HepG2 (cell line): ENCODE data around the gene SNCG. TPM values are rescaled to one million over a fixed set of nuclear protein-coding genes. Genes with fewer than 3 reads are reported as not detected.

ENCODE experiments used
- ATAC-seq: fragments of 200-7000 bp; cut with Tn5 transposase; 3 replicates; pipeline ENCODE4 v1.9.1; 2020; ENCODE audit warnings: mild to moderate bottlenecking, moderate library complexity
- BruUV-seq: library from RNA; stranded (reverse); fragments of 400-500 nt; replicated peaks from 2 replicates; lab custom pipeline; 2021; lab: Mats Ljungman, UMichigan
- CTCF ChIA-PET: fragments of 300-600 bp; formaldehyde crosslinking; extraction: SDS; loops from one replicate; lab custom pipeline; 2021; ENCODE audit warnings: low total read pairs, inconsistent platforms, low intra/inter-chr PET ratio; lab: Yijun Ruan, JAX
- POLR2A ChIA-PET: fragments of 350-600 bp; sonication (Branson Sonifier 250); formaldehyde crosslinking; loops from one replicate; lab custom pipeline; 2020; ENCODE audit warnings: antibody characterized with exemption, inconsistent platforms; lab: Yijun Ruan, JAX
- DNase-seq: peaks from one replicate; pipeline ENCODE4 v3.0.0-alpha.2; 2015; ENCODE audit warnings: low spot score
- FAIRE-seq: peaks from 3 replicates; lab custom pipeline; 2011; peaks lifted over from hg19 to GRCh38; lab: Jason Lieb, UNC
- H2AFZ ChIP-seq: one replicate; pipeline ENCODE4 v1.6.1; 2011; ENCODE audit warnings: low read length, inconsistent platforms
- H3K27ac ChIP-seq: fragments of 300-600 bp; 3 replicates; pipeline ENCODE4 v1.8.0; 2011; ENCODE audit warnings: mixed run types, mild to moderate bottlenecking, mixed read lengths, low read length, inconsistent platforms; ENCODE audit not compliant: insufficient read depth; ENCODE audit errors: extremely low read length
- H3K27me3 ChIP-seq, 2 experiments: fragments of 200-600 bp in 1 of 2; 2 replicates in 1 of 2; 3 replicates in 1 of 2; pipeline versions ENCODE4 v1.6.0 to v1.8.0; 2011; ENCODE audit warnings: low read length in 2 of 2, mild to moderate bottlenecking in 2 of 2, moderate library complexity in 2 of 2, inconsistent platforms in 1 of 2; ENCODE audit not compliant: insufficient read depth in 2 of 2, control insufficient read depth in 1 of 2
- H3K36me3 ChIP-seq, 2 experiments: fragments of 200-600 bp in 1 of 2; replicated peaks in 1 of 2; 2 replicates in 1 of 2; 3 replicates in 1 of 2; pipeline versions ENCODE4 v1.5.1 to v1.8.0; 2011; ENCODE audit warnings: low read length in 2 of 2, inconsistent platforms in 1 of 2; ENCODE audit not compliant: insufficient read depth in 2 of 2, control insufficient read depth in 1 of 2
- H3K4me1 ChIP-seq: 2 replicates; pipeline ENCODE4 v1.5.1; 2012; ENCODE audit warnings: low read length, inconsistent platforms; ENCODE audit not compliant: insufficient read depth
- H3K4me2 ChIP-seq: 2 replicates; pipeline ENCODE4 v1.6.0; 2011; ENCODE audit warnings: low read depth, low read length, inconsistent platforms
- H3K4me3 ChIP-seq, 3 experiments: fragments of 200-600 bp in 1 of 3; sonication (generic), shearing (Covaris generic) in 1 of 3; replicated peaks in 1 of 3; 2 replicates each; pipeline ENCODE4 v1.5.1; 2011 to 2016; ENCODE audit warnings: low read length in 3 of 3, inconsistent platforms in 2 of 3, low read depth in 2 of 3, mild to moderate bottlenecking in 2 of 3, control low read depth in 1 of 3, mixed read lengths in 1 of 3; ENCODE audit not compliant: insufficient read depth in 1 of 3
- H3K79me2 ChIP-seq: one replicate; pipeline ENCODE4 v1.6.1; 2011; ENCODE audit warnings: low read length, inconsistent platforms; ENCODE audit not compliant: insufficient read depth
- H3K9ac ChIP-seq: 2 replicates; pipeline ENCODE4 v1.6.0; 2011; ENCODE audit warnings: mild to moderate bottlenecking, low read depth, low read length, inconsistent platforms; ENCODE audit not compliant: insufficient read depth
- H3K9me3 ChIP-seq: 2 replicates; pipeline ENCODE4 v1.5.1; 2012; ENCODE audit warnings: mild to moderate bottlenecking, low read length
- H4K20me1 ChIP-seq: 2 replicates; pipeline ENCODE4 v1.6.0; 2011; ENCODE audit warnings: inconsistent platforms, mild to moderate bottlenecking, low read length, moderate library complexity; ENCODE audit not compliant: insufficient read depth
- GATAD2A ChIP-seq: IDR thresholded peaks from 2 replicates; pipeline ENCODE4 v1.6.1; 2016
- KLF9 ChIP-seq: IDR thresholded peaks from 2 replicates; pipeline ENCODE4 v1.6.1; 2016; ENCODE audit warnings: low read depth
- NFE2L1 ChIP-seq: sonication (generic); formaldehyde crosslinking; IDR thresholded peaks from 2 replicates; pipeline ENCODE4 v1.4.0; 2020; ENCODE audit warnings: missing genetic modification reagents, mild to moderate bottlenecking, borderline replicate concordance
- RFXANK ChIP-seq: IDR thresholded peaks from 2 replicates; pipeline ENCODE4 v1.6.1; 2016
- SIN3B ChIP-seq: fragments of 150-350 bp; IDR thresholded peaks from 2 replicates; pipeline ENCODE4 v1.6.1; 2014; ENCODE audit warnings: low read length
- SIX1 ChIP-seq: sonication (generic); formaldehyde crosslinking; IDR thresholded peaks from 2 replicates; pipeline ENCODE4 v1.4.0; 2020; ENCODE audit warnings: missing genetic modification reagents, borderline replicate concordance
- ZC3H13 ChIP-seq: sonication (generic); formaldehyde crosslinking; IDR thresholded peaks from 2 replicates; pipeline ENCODE4 v1.8.1; 2023; ENCODE audit warnings: mild to moderate bottlenecking, missing genetic modification reagents, moderate library complexity
- ZNF121 ChIP-seq: sonication (generic); formaldehyde crosslinking; IDR thresholded peaks from 2 replicates; pipeline ENCODE4 v1.5.0; 2020; ENCODE audit warnings: mild to moderate bottlenecking, missing genetic modification reagents
- ZNF160 ChIP-seq: sonication (generic); formaldehyde crosslinking; IDR thresholded peaks from 2 replicates; pipeline ENCODE4 v1.8.0; 2022; ENCODE audit warnings: mild to moderate bottlenecking, inconsistent platforms, missing genetic modification reagents
- ZNF431 ChIP-seq: sonication (generic); formaldehyde crosslinking; IDR thresholded peaks from 2 replicates; pipeline ENCODE4 v1.9.0; 2022; ENCODE audit warnings: missing genetic modification reagents, low read depth, mild to moderate bottlenecking, borderline replicate concordance
- ZNF451 ChIP-seq: sonication (generic); formaldehyde crosslinking; IDR thresholded peaks from 2 replicates; pipeline ENCODE4 v1.5.0; 2020; ENCODE audit warnings: mild to moderate bottlenecking, missing genetic modification reagents
- ZNF543 ChIP-seq: sonication (generic); formaldehyde crosslinking; IDR thresholded peaks from 2 replicates; pipeline ENCODE4 v1.4.0; 2020; ENCODE audit warnings: mild to moderate bottlenecking, missing genetic modification reagents
- WGBS: methylation state at CpG from one replicate; pipeline ENCODE4 v1.1.6; 2017; ENCODE audit warnings: low lambda C conversion rate; 5-methylcytosine and 5-hydroxymethylcytosine counted together
- in situ Hi-C: cut with HindIII; loops from 2 replicates; pipeline ENCODE4 v1.10.0; 2017; ENCODE audit warnings: low pct_unique_long_range_greater_than_20kb; ENCODE audit not compliant: extremely low pct_ligation_motif_present
- intact Hi-C: fragments of 100-400 bp; cut with micrococcal nuclease; formaldehyde crosslinking; loops from one replicate; pipeline ENCODE4 v1.10.0; 2022; ENCODE audit not compliant: unreplicated experiment
- polyA plus RNA-seq, 8 experiments: library from polyadenylated mRNA; depleted of rRNA in 3 of 8; stranded (reverse) in 7 of 8; unstranded in 1 of 8; fragments of >200 nt; fragmentation: Illumina TruSeq in 4 of 8; extraction: Trizol in 4 of 8; gene quantifications; 2 replicates each; pipeline versions ENCODE4 v1.2.1 to v1.2.3, GENCODE V29; 2011 to 2016; ENCODE audit warnings: low read depth in 4 of 8, missing spikeins in 1 of 8, mixed read lengths in 1 of 8; ENCODE audit not compliant: insufficient read depth in 1 of 8
- total RNA-seq, 5 experiments: library from RNA; depleted of rRNA; stranded (reverse); fragments of >200 nt; fragmentation: Illumina TruSeq; extraction: Trizol; gene quantifications; 2 replicates each; pipeline ENCODE4 v1.2.3, GENCODE V29; 2016; ENCODE audit warnings: low read depth in 1 of 5
- TF ChIP-seq, protein P1 (sequence below): sonication (generic); formaldehyde crosslinking; IDR thresholded peaks from 2 replicates; pipeline ENCODE4 v1.5.0; 2020; ENCODE audit warnings: mild to moderate bottlenecking, missing genetic modification reagents
- TF ChIP-seq, protein P2 (sequence below): sonication (generic); formaldehyde crosslinking; IDR thresholded peaks from 2 replicates; pipeline ENCODE4; 2020; ENCODE audit warnings: missing genetic modification reagents, mild to moderate bottlenecking, borderline replicate concordance

SNCG gene
- total and polyA plus RNA-seq, 2 of the 13 experiments (the other 11 are each of a cell fraction or from before 2014, with no cell fraction given) = 0.22 to 0.91 TPM

DNA sequence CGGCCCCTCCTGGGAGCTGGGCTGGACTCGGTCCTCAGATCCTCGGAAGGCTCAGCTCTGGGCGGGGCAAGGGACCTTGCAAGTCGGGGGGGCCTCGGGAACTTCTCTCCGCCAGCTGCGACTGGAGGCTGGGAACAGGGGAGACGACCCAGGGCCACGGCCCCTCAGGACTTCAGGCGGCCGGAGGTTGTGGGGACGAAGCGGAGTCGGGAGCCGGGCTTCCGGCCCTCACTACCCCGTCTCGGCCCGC, 12.5 kb downstream of the SNCG start:
- intact Hi-C loops = no loop called here
- no peak overlapping the region for H3K9ac ChIP-seq

DNA sequence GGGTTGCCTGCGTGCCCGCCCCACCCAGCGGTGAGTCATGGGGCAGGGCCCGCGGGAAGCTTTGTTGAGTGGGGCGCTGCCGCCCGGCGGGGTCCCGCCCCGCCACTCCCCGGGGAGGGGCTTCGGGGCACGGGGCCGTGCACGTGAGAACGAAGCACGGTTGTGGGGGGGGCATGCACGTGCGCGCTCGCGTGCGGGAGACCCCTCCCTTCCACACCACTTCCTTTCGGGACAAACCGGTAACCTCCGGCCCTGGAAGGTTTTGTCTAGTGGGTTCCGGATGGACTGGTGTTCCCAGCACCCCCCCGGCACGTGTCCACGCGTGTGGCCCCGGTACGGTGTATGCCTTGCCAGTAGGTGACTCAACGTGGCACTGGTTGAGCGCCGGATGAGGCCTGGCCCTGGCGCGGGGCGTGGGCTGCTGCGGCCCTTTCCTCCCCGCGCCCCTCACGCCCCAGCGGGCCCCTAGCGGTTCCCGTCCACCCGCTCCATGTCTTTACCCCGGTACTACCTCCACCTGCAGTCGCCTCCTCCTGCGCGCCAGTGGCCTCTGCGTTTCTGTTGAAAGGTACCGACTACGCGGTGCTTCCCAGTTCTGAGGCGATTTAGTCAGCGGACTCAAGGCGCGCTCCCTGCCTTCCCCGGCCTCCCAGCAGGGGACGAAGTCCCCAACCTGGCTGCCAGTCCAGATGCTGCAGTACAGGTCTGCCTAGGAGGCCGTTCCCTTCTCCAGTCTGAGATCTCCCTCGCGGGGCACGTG, 13.0 kb downstream of the SNCG start:
- 88% methylated on average over 40 of the region's 66 CpGs for WGBS
- POLR2A ChIA-PET = no interaction called here
- no peak overlapping the region for H3K9ac ChIP-seq

More for the DNA sequence above, 12.5 kb downstream of the SNCG start:
- Histone ChIP-seq H3K9me3 (no peaks in the 10 kb centered on the region), H3K27me3 (peaks cover 5 to 52% of the 10 kb centered on the region in 2 experiments; a peak in 3 of 5 replicates), H2AFZ (no peak overlapping the region), H4K20me1 (no peaks in the 10 kb centered on the region), H3K27ac (no peak overlapping the region), H3K36me3 (no peaks in the 10 kb centered on the region), H3K4me2 (no peak overlapping the region), H3K4me1 (peaks cover 23% of the 10 kb centered on the region), H3K4me3 (no peak overlapping the region), H3K79me2 (no peaks in the 10 kb centered on the region)
- 90% methylated on average over 8 of the region's 20 CpGs for WGBS
- ChIA-PET CTCF (no interaction called here), POLR2A (no interaction called here)
- in situ Hi-C loops = no loop called here
- ATAC-seq = no peak
- FAIRE-seq = no peak
- no TSS peak for BruUV-seq
- no peak for DNase-seq
- no peak for TF ChIP-seq GATAD2A
- TF ChIP-seq ZNF543 = no peak
- TF ChIP-seq SIX1 (CRISPR knock-in tag) = no peak
- TF ChIP-seq ZNF121 (CRISPR knock-in tag) = no peak
- no peak for TF ChIP-seq ZNF431

More for the DNA sequence above, 13.0 kb downstream of the SNCG start:
- FAIRE-seq (no peak), DNase-seq (no peak), ATAC-seq (no peak)
- no peaks in the 10 kb centered on the region for H4K20me1 ChIP-seq
- in situ Hi-C loops = no loop called here
- CTCF ChIA-PET = no interaction called here
- no peak overlapping the region for H3K27ac ChIP-seq
- BruUV-seq = no TSS peak
- intact Hi-C loops = no loop called here
- H2AFZ ChIP-seq = no peak overlapping the region
- no peak overlapping the region for H3K4me3 ChIP-seq
- TF ChIP-seq KLF9 (CRISPR knock-in tag) = no peak
- no peak for TF ChIP-seq NFE2L1 (CRISPR knock-in tag)
- no peak for TF ChIP-seq RFXANK (CRISPR knock-in tag)
- TF ChIP-seq, protein P1, sequence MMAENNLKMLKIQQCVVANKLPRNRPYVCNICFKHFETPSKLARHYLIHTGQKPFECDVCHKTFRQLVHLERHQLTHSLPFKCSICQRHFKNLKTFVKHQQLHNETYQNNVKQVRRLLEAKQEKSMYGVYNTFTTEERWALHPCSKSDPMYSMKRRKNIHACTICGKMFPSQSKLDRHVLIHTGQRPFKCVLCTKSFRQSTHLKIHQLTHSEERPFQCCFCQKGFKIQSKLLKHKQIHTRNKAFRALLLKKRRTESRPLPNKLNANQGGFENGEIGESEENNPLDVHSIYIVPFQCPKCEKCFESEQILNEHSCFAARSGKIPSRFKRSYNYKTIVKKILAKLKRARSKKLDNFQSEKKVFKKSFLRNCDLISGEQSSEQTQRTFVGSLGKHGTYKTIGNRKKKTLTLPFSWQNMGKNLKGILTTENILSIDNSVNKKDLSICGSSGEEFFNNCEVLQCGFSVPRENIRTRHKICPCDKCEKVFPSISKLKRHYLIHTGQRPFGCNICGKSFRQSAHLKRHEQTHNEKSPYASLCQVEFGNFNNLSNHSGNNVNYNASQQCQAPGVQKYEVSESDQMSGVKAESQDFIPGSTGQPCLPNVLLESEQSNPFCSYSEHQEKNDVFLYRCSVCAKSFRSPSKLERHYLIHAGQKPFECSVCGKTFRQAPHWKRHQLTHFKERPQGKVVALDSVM (CRISPR knock-in tag) = no peak
- no peak for TF ChIP-seq ZNF451 (CRISPR knock-in tag)
- TF ChIP-seq, protein P2, sequence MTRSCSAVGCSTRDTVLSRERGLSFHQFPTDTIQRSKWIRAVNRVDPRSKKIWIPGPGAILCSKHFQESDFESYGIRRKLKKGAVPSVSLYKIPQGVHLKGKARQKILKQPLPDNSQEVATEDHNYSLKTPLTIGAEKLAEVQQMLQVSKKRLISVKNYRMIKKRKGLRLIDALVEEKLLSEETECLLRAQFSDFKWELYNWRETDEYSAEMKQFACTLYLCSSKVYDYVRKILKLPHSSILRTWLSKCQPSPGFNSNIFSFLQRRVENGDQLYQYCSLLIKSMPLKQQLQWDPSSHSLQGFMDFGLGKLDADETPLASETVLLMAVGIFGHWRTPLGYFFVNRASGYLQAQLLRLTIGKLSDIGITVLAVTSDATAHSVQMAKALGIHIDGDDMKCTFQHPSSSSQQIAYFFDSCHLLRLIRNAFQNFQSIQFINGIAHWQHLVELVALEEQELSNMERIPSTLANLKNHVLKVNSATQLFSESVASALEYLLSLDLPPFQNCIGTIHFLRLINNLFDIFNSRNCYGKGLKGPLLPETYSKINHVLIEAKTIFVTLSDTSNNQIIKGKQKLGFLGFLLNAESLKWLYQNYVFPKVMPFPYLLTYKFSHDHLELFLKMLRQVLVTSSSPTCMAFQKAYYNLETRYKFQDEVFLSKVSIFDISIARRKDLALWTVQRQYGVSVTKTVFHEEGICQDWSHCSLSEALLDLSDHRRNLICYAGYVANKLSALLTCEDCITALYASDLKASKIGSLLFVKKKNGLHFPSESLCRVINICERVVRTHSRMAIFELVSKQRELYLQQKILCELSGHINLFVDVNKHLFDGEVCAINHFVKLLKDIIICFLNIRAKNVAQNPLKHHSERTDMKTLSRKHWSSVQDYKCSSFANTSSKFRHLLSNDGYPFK (CRISPR knock-in tag) = no peak
- TF ChIP-seq SIN3B = no peak
- TF ChIP-seq ZNF160 (CRISPR knock-in tag) = no peak
- no peak for TF ChIP-seq ZC3H13 (CRISPR knock-in tag)
- no peaks in the 10 kb centered on the region for H3K9me3 ChIP-seq
- no peak overlapping the region for H3K4me2 ChIP-seq
- H3K36me3 ChIP-seq = no peaks in the 10 kb centered on the region
- peaks cover 18% of the 10 kb centered on the region for H3K4me1 ChIP-seq
- peaks cover 5 to 52% of the 10 kb centered on the region in 2 experiments; a peak in 3 of 5 replicates for H3K27me3 ChIP-seq
- H3K79me2 ChIP-seq = no peaks in the 10 kb centered on the region
